ENCODE data around the gene DPYSL4. TPM values are rescaled to one million over a fixed set of nuclear protein-coding genes. Genes with fewer than 3 reads are reported as not detected.

DPYSL4 gene
- total RNA-seq, 1 experiment from 2014 or later = 26.3 TPM

DNA sequence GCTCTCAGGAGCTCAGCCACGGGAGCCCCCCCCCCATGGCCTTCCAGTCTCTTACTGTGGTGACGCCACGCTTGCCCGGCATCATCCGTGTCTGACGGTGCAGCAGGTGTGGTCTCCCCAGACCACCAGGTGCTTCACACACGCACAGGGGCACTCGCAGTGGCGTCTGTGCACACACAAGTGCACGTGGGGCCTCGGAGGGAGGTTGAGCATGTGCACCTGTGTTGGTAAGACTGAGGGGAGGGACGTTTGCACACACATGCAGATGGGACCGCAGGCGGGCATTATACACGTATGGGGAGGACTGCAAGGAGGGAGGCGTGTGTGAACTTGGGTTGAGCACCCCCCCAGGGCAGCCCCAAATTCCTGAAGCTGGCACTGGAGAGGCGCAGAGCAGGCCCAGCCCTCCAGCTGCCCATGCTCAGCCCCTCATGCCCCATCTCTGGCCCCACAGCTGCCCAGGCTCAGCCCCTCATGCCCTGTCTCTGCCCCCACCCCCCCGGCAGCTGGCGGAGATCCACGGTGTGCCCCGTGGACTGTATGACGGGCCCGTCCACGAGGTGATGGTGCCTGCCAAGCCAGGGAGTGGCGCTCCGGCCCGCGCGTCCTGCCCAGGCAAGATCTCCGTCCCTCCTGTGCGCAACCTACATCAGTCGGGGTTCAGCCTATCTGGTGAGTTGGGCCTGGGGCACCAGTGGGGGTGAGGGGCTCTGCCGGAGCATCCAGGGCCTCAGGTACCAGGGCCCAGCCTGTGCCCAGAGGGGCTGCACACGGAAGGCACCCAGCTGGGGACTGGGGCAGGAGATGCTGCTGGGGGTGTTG lies 16.7 kb downstream of the DPYSL4 start:
- no peak overlapping the region for H2BK15ac ChIP-seq (ENCODE audit: low read depth, low read length)
- H2BK120ac ChIP-seq (ENCODE audit: low read depth, low read length, poor library complexity, severe bottlenecking) = no peak overlapping the region
- no peak for DNase-seq
- no peak overlapping the region for H3K18ac ChIP-seq (ENCODE audit: insufficient read length, low read depth, low read length)
- Mint-ChIP-seq H3K27ac (0 out of 7 replicates have a peak overlapping the region, but pooled peaks of 1 of the 3 experiments have one; percentile 40), H3K4me3 (no peak overlapping the region; a peak in 1 of 5 replicates), H3K27me3 (ENCODE audit: low read depth) (no peaks in the 10 kb centered on the region), H3K9me3 (no peaks in the 10 kb centered on the region), H3K36me3 (ENCODE audit: insufficient read depth in 1 of 3, low read depth in 3 of 3) (peaks cover 0 to 5% (median 0%) of the 10 kb centered on the region in 3 experiments; a peak in 2 of 7 replicates), H3K4me1 (no peaks in the 10 kb centered on the region)
- H3K14ac ChIP-seq (ENCODE audit: insufficient read depth, low read length) = no peak overlapping the region; the same call in 1 of the 2 replicates
- no peak overlapping the region for H3K9ac ChIP-seq (ENCODE audit: extremely low read depth, insufficient read length, low read length)
- no peaks in the 10 kb centered on the region for H3K79me1 ChIP-seq (ENCODE audit: insufficient read depth, low read depth, low read length, poor library complexity, severe bottlenecking)
- H2BK12ac ChIP-seq (ENCODE audit: insufficient read length, low read depth, low read length) = no peak overlapping the region
- H3K9me3 ChIP-seq (ENCODE audit: control insufficient read depth, low read depth, low read length) = no peaks in the 10 kb centered on the region
- no peak overlapping the region for H4K5ac ChIP-seq (ENCODE audit: insufficient read length, low read depth, low read length)
- no peak overlapping the region for H2BK20ac ChIP-seq (ENCODE audit: low read depth, low read length, poor library complexity, severe bottlenecking)
- H3K79me2 ChIP-seq (ENCODE audit: insufficient read depth, low read length) = no peaks in the 10 kb centered on the region
- no peak for TF ChIP-seq CTCF (conservative IDR thresholded peaks at IDR 0.05)
- no peak overlapping the region for H2BK5ac ChIP-seq (ENCODE audit: insufficient read length, low read length)
- H2AK5ac ChIP-seq (ENCODE audit: insufficient read length, low read length) = no peak overlapping the region
- no peak overlapping the region for H3T11ph ChIP-seq (ENCODE audit: low read length)
- no peak overlapping the region for H2AFZ ChIP-seq (ENCODE audit: low read length)
- no peak overlapping the region for H3K23ac ChIP-seq (ENCODE audit: insufficient read length, low read depth, low read length)
- no peaks in the 10 kb centered on the region for H4K20me1 ChIP-seq (ENCODE audit: control insufficient read depth, insufficient read depth, insufficient read length)
- no peak overlapping the region for H3K4ac ChIP-seq (ENCODE audit: low read depth, low read length)
- H3K27me3 ChIP-seq (ENCODE audit: insufficient read depth, low read length) = no peaks in the 10 kb centered on the region
- H3K56ac ChIP-seq (ENCODE audit: insufficient read length, low read depth, low read length) = no peak overlapping the region
- no CpG with 5 or more reads among the region's 34 CpGs for WGBS (ENCODE audit: extremely low coverage, insufficient read length, low lambda C conversion rate)
- H3K4me2 ChIP-seq (ENCODE audit: insufficient read depth, insufficient read length, low read length) = no peak overlapping the region
- no peak overlapping the region for H3K27ac ChIP-seq (ENCODE audit: insufficient read length, low read depth, low read length)
- no peaks in the 10 kb centered on the region for H3K4me1 ChIP-seq (ENCODE audit: insufficient read depth, low read length)
- H3K23me2 ChIP-seq (ENCODE audit: insufficient read length, low read depth, low read length, poor library complexity, severe bottlenecking) = no peaks in the 10 kb centered on the region
- H4K91ac ChIP-seq (ENCODE audit: insufficient read length, low read depth, low read length) = no peak overlapping the region
- no peak overlapping the region for H4K8ac ChIP-seq (replicated peaks; ENCODE audit: insufficient read length, low read depth, low read length)

Measured in H9 (cell line).